Thoracic aorta (tissue), 2 donors: ENCODE data around the gene DHRS3. TPM values are rescaled to one million over a fixed set of nuclear protein-coding genes. Genes with fewer than 3 reads are reported as not detected.
"Not testable (repeated sequence)": the region's sequence is repeated elsewhere in the genome, so short reads cannot be mapped to it uniquely, and the experiment has no call there.

Source experiments
- ATAC-seq: fragments of 150-250 bp; one replicate; pipeline ENCODE4 v1.8.0; 2017; ENCODE audit warnings: low read depth; ENCODE audit not compliant: insufficient number of reproducible peaks, low FRiP score
- DNase-seq: peaks from one replicate; pipeline ENCODE4 v3.0.0-alpha.2; 2020; ENCODE audit warnings: low spot score
- H3K27ac ChIP-seq, 2 donors: fragments of 200-600 bp; sonication (generic); 1 replicate in 1 of 2; 2 replicates in 1 of 2; pipeline ENCODE4 v1.5.1; 2016; ENCODE audit warnings: mild to moderate bottlenecking in 2 of 2, moderate library complexity in 2 of 2
- H3K27me3 ChIP-seq: fragments of 200-600 bp; sonication (generic); replicated peaks from 2 replicates; pipeline ENCODE4 v1.6.0; 2016; ENCODE audit warnings: mild to moderate bottlenecking; ENCODE audit not compliant: insufficient read depth
- H3K36me3 ChIP-seq: fragments of 200-600 bp; sonication (generic); one replicate; pipeline ENCODE4 v1.5.1; 2016
- H3K4me1 ChIP-seq, 2 donors: fragments of 200-600 bp; sonication (generic); 1 replicate in 1 of 2; 2 replicates in 1 of 2; pipeline versions ENCODE4 v1.5.1 to v1.6.0; 2016; ENCODE audit warnings: low read depth in 2 of 2, mild to moderate bottlenecking in 1 of 2; ENCODE audit not compliant: control insufficient read depth in 1 of 2
- H3K4me3 ChIP-seq: fragments of 200-600 bp; sonication (generic); 2 replicates; pipeline ENCODE4 v1.5.1; 2016; ENCODE audit warnings: mild to moderate bottlenecking
- H3K9me3 ChIP-seq: fragments of 200-600 bp; sonication (generic); 2 replicates; pipeline ENCODE4 v1.5.1; 2016
- total RNA-seq, 2 donors: library from RNA; depleted of rRNA; stranded (reverse); fragments of >200 nt; gene quantifications; one replicate each; pipeline versions ENCODE4 v1.1.0 to v1.2.3, GENCODE V29; 2016
- TF ChIP-seq, protein P1 (sequence below): fragments of 200-600 bp; sonication (generic); IDR thresholded peaks from one replicate; pipeline ENCODE4 v1.5.1; 2019; ENCODE audit warnings: antibody characterized with exemption

Gene DHRS3
- total RNA-seq, 2 donors from 2014 or later: 65.9 to 150 TPM

DNA sequence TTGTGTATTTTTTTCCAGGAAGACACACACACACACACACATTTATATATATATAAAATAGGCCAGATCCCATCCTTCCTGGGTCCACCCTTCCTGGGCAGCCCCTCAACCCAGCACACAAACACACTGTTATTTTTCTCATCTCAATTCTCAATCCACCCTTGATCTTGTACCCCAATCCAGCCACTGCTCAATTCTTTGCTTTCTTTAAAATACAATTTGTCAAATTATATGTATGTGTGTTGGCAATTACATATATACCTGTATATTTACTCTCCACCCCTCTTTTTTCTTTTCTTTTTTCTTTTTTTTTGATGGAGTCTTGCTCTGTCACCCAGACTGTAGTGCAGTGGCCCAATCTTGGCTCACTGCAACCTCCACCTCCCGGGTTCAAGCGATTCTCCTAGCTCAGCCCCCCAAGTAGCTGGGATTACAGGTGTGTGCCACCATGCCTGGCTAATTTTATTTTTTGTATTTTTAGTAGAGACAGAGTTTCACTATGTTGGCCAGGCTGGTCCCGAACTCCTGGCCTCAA, 88.3 kb downstream of the DHRS3 start:
- DNase-seq: no peak
- Histone ChIP-seq H3K27ac (no peak overlapping the region), H3K27me3 (no peaks in the 10 kb centered on the region), H3K4me3 (no peak overlapping the region), H3K9me3 (no peaks in the 10 kb centered on the region), H3K36me3 (no peaks in the 10 kb centered on the region), H3K4me1 (peaks cover 6 to 10% of the 10 kb centered on the region in 2 donors)
- TF ChIP-seq, protein P1, sequence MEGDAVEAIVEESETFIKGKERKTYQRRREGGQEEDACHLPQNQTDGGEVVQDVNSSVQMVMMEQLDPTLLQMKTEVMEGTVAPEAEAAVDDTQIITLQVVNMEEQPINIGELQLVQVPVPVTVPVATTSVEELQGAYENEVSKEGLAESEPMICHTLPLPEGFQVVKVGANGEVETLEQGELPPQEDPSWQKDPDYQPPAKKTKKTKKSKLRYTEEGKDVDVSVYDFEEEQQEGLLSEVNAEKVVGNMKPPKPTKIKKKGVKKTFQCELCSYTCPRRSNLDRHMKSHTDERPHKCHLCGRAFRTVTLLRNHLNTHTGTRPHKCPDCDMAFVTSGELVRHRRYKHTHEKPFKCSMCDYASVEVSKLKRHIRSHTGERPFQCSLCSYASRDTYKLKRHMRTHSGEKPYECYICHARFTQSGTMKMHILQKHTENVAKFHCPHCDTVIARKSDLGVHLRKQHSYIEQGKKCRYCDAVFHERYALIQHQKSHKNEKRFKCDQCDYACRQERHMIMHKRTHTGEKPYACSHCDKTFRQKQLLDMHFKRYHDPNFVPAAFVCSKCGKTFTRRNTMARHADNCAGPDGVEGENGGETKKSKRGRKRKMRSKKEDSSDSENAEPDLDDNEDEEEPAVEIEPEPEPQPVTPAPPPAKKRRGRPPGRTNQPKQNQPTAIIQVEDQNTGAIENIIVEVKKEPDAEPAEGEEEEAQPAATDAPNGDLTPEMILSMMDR: no peak
- ATAC-seq: no peak

DNA sequence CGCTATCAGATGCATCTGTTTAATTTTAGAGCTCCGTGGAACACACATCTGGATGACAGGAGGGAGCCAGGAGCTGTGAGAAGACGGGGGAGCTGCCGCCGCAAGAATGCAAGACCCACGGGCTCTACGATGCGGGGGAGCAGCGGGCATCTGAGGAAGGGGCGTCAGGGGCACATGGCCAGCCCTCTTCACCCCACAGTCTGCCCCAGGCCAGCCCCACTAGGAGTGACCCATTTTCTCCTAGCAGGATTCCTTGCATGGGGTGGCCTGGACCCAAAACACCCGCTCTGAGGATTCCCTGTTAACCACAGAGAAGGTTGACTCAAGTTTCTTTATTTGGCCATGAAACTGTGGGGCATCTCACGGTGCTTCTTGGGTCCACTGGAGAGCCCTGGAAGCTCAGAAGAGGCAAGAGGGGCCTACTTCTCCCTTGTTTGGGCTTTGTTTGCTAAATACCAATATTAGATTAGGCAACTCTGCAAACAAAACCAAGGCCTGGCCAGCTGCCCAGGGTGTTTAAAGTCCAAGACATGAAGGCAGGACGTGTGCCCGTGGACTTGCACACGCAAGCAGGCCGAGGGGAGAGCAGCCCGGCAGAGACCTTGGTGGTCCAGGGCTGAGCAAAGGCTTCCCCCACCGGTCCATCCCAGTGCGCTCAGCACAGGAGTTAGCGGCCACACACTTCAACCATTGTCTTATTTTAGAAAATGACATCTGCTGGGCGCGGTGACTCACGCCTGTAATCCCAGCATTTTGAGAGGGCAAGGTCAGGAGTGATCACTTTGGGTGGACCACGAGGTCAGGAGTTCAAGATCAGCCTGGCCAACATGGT, 89.8 kb downstream of the DHRS3 start:
- TF ChIP-seq, protein P1: no peak
- no peaks in the 10 kb centered on the region for H3K36me3 ChIP-seq
- H3K27ac ChIP-seq: no peak overlapping the region
- no peak overlapping the region for H3K4me3 ChIP-seq
- no peak for DNase-seq
- H3K27me3 ChIP-seq: no peaks in the 10 kb centered on the region
- H3K4me1 ChIP-seq: peaks cover 6 to 10% of the 10 kb centered on the region in 2 donors
- H3K9me3 ChIP-seq: no peaks in the 10 kb centered on the region
- ATAC-seq: peak; percentile 34

DNA sequence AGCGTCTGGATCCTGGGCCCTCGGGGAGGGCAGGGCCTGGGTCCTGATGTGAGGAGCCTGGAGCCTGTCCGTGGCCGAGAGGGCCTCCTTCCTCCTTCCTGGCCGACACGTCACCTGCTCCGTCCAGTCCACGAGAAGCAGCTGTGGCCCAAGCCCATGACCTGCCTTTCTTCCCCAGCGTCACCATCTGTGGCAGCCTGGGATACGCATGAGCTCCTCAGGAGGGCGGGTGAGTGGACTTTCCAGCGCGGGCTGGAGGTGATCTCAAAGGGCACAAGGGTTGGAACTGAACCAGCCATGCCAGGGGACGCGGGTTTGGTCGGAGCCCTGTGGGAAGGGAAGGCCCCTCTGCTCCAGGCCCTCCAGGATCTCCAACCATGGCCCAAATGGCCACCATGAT, 90.4 kb downstream of the DHRS3 start:
- Histone ChIP-seq H3K9me3 (no peaks in the 10 kb centered on the region), H3K36me3 (no peaks in the 10 kb centered on the region), H3K27ac (no peak overlapping the region), H3K4me1 (peaks cover 6 to 10% of the 10 kb centered on the region in 2 donors), H3K27me3 (no peaks in the 10 kb centered on the region), H3K4me3 (no peak overlapping the region)
- DNase-seq (no peak), ATAC-seq (no peak)
- TF ChIP-seq, protein P1: no peak

DNA sequence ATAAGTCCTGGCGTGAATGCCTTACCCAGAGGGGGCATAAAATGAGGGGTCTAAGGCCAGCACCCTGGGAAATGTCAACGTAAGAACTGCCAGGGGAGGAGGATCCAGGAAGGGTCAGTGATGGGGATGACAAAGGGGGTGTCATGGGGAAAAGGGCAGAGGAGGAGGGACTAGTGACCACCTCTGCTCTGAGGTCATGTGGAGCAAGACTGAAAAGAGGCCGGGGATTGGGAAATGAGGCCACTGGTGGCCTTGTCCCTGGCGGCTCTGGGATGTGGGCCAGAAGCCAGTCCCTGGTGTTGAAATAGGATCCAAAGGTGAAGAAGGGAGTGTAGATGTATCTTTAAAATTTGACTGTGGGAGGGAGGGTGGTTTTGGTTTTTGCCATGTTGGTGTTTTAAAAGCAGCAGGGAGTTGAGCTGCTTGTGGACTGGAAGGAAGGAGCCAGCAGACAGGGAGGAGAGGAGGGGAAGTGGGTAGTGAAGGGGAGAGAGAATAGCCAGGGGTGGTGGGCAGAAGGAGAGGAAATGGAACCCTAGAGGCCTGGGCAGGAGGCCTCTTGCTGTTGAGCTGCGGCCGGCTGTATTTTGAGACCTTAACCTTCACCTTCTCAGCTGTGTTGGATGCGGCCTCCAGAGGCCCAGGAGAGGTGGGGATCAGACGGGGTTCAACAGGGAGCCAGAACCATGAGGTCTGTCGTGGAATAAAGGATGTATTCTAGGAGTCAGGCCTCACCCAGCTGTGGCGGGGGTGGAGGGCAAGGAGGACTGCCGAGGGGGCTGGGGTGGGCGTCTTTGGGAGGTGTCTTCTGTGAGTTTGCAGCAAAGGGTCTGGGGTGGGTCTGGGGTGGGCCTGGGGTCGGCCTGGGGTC, 92.5 kb downstream of the DHRS3 start:
- ATAC-seq: no peak
- Histone ChIP-seq H3K36me3 (no peaks in the 10 kb centered on the region), H3K27me3 (no peaks in the 10 kb centered on the region), H3K9me3 (no peaks in the 10 kb centered on the region), H3K4me3 (no peak overlapping the region), H3K27ac (no peak overlapping the region), H3K4me1 (peaks cover 6 to 10% of the 10 kb centered on the region in 2 donors)
- DNase-seq: no peak
- TF ChIP-seq, protein P1: no peak

DNA sequence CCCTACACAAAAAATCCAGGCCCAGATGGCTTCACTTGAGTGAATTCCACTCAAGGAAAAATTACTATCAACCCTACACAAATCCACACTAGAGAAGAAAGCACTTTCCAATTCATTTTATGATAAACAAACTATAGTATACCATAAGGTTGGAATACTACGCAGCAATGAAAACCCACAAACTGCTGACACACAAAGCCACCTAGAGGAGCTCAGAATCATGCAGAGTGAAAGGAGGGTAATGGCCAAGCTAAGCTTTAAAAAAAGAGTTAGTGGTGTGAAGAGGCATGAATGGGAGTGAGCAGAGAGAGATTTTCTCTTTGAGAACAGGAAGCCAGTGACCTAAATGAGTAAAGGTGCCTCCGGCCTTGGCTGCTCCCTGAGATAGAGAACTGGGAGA, 93.7 kb downstream of the DHRS3 start:
- no peaks in the 10 kb centered on the region for H3K9me3 ChIP-seq
- ATAC-seq (no peak), DNase-seq (no peak)
- no peaks in the 10 kb centered on the region for H3K27me3 ChIP-seq
- H3K4me1 ChIP-seq: peaks cover 6 to 16% of the 10 kb centered on the region in 2 donors
- H3K4me3 ChIP-seq: no peak overlapping the region
- H3K36me3 ChIP-seq: no peaks in the 10 kb centered on the region
- no peak overlapping the region for H3K27ac ChIP-seq
- TF ChIP-seq, protein P1: no peak

DNA sequence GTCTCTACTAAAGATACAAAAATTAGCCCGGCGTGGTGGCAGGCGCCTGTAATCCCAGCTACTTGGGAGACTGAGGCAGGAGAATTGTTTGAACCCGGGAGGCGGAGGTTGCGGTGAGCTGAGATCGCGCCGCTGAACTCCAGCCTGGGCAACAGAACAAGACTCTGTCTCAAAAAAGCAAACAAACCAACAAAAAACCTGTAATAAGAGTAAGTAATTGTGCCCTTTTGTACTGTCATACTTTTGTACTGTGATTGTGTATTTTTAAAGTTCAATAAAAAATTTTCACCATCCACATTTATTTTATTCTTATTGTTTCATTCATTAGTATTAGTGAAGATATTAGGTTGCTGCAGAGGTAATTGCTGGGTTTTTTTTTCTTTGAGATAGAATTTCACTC, 95.2 kb downstream of the DHRS3 start:
- H3K4me1 ChIP-seq: peaks cover 4 to 15% of the 10 kb centered on the region in 2 donors
- not testable (repeated sequence) for ATAC-seq, H3K36me3 ChIP-seq, DNase-seq, H3K27ac ChIP-seq, H3K27me3 ChIP-seq, H3K9me3 ChIP-seq, H3K4me3 ChIP-seq
